OCI-LY7 (cell line): ENCODE results near the gene OR10H2. TPM values are rescaled to one million over a fixed set of nuclear protein-coding genes. Genes with fewer than 3 reads are reported as not detected.

Source experiments
- BruUV-seq: library from RNA; stranded (reverse); fragments of 400-500 nt; replicated peaks from 2 replicates; lab custom pipeline; 2021; lab: Mats Ljungman, UMichigan
- CTCF ChIA-PET: fragments of 300-600 bp; sonication (Branson Sonifier 250); formaldehyde crosslinking; loops from one replicate; lab custom pipeline; 2022; ENCODE audit warnings: antibody characterized with exemption; ENCODE audit not compliant: unreplicated experiment; lab: Charles Lee
- POLR2A ChIA-PET: fragments of 300-600 bp; sonication (Branson Sonifier 250); formaldehyde crosslinking; loops from one replicate; lab custom pipeline; 2022; ENCODE audit warnings: antibody characterized with exemption; lab: Charles Lee
- DNase-seq: peaks from one replicate; pipeline ENCODE4 v3.0.0-alpha.2; 2015; ENCODE audit warnings: low spot score
- H2AFZ ChIP-seq: fragments of 200-600 bp; sonication (generic), shearing (Covaris generic); 2 replicates; pipeline ENCODE4 v1.6.1; 2014; ENCODE audit warnings: mild to moderate bottlenecking, antibody characterized with exemption, low read length, moderate library complexity
- H3K27ac ChIP-seq: fragments of 200-600 bp; sonication (generic); 2 replicates; pipeline ENCODE4 v1.5.1; 2014; ENCODE audit warnings: mixed run types, low read depth, mild to moderate bottlenecking, moderate library complexity, low read length, inconsistent platforms; ENCODE audit not compliant: poor library complexity, severe bottlenecking
- H3K36me3 ChIP-seq: fragments of 200-600 bp; sonication (generic); 2 replicates; pipeline ENCODE4 v1.6.1; 2014; ENCODE audit warnings: mild to moderate bottlenecking, antibody characterized with exemption, low read length, moderate library complexity, mixed read lengths; ENCODE audit not compliant: insufficient read depth
- H3K4me1 ChIP-seq: fragments of 200-600 bp; sonication (generic); 2 replicates; pipeline ENCODE4 v1.5.1; 2014; ENCODE audit warnings: mild to moderate bottlenecking, low read length; ENCODE audit not compliant: insufficient read depth, poor library complexity, severe bottlenecking
- H3K4me2 ChIP-seq: fragments of 200-600 bp; sonication (generic); 2 replicates; pipeline ENCODE4 v1.6.1; 2014; ENCODE audit warnings: mild to moderate bottlenecking, low read length
- H3K4me3 ChIP-seq: fragments of 200-600 bp; sonication (generic); 2 replicates; pipeline ENCODE4 v1.5.1; 2014; ENCODE audit warnings: mild to moderate bottlenecking, low read depth, low read length; ENCODE audit not compliant: poor library complexity, severe bottlenecking
- H3K79me2 ChIP-seq: fragments of 200-600 bp; sonication (generic); 2 replicates; pipeline ENCODE4 v1.6.1; 2016; ENCODE audit warnings: low read depth, mild to moderate bottlenecking, low read length, moderate library complexity, mixed read lengths; ENCODE audit not compliant: insufficient read depth
- H3K9me2 ChIP-seq: fragments of 200-600 bp; sonication (generic); 2 replicates; pipeline ENCODE4 v1.6.1; 2016; ENCODE audit warnings: mild to moderate bottlenecking, low read length, mixed read lengths; ENCODE audit not compliant: insufficient read depth
- H3K9me3 ChIP-seq: fragments of 200-600 bp; sonication (generic); 2 replicates; pipeline ENCODE4 v1.6.1; 2014; ENCODE audit warnings: mild to moderate bottlenecking, mixed run types, low read length, mixed read lengths
- H4K20me1 ChIP-seq: fragments of 200-600 bp; sonication (generic); 2 replicates; pipeline ENCODE4 v1.6.1; 2014; ENCODE audit warnings: mild to moderate bottlenecking, antibody characterized with exemption, low read length, moderate library complexity, mixed read lengths; ENCODE audit not compliant: insufficient read depth
- EZH2phosphoT487 ChIP-seq: fragments of 200-600 bp; sonication (generic); IDR thresholded peaks from 2 replicates; pipeline ENCODE4 v1.6.1; 2018; ENCODE audit warnings: low read depth, borderline replicate concordance, mild to moderate bottlenecking, mixed run types, antibody characterized with exemption, low read length, moderate library complexity, mixed read lengths
- intact Hi-C: fragments of 100-400 bp; cut with micrococcal nuclease; formaldehyde crosslinking; loops from one replicate; pipeline ENCODE4 v1.10.0; 2022; ENCODE audit not compliant: unreplicated experiment
- total RNA-seq, 2 experiments: library from RNA; depleted of rRNA in 1 of 2; stranded (reverse); fragments of >200 nt in 1 of 2; shearing (Covaris generic) in 1 of 2; gene quantifications; 2 replicates each; pipeline ENCODE4 v1.2.3, GENCODE V29; 2014 to 2022
- TF ChIP-seq, protein P1 (sequence below): fragments of 200-600 bp; sonication (generic); conservative IDR thresholded peaks from 2 replicates; pipeline ENCODE4 v1.5.1; 2014; ENCODE audit warnings: mild to moderate bottlenecking, antibody characterized with exemption, low read length, moderate library complexity, mixed read lengths

The OR10H2 gene
- total RNA-seq, 2 experiments from 2014 or later = not detected

DNA sequence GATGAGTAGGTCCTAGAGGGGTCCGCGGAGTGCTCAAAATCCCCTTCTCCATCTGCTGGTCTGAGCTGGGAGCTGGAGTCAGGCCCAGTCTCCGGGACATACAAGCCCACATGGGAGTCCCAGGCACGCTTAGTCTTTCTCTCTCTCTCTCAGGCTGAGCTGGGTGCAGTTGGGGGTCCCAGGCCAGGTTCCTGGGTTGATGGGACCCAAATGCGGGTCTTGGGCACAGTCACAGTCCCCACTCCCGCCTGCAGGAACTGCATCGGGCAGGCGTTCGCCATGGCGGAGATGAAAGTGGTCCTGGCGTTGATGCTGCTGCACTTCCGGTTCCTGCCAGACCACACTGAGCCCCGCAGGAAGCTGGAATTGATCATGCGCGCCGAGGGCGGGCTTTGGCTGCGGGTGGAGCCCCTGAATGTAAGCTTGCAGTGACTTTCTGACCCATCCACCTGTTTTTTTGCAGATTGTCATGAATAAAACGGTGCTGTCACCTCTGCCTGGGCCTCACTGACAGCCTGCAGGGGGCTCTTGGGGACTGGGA is 31.1 kb upstream of the OR10H2 start:
- Histone ChIP-seq H3K4me2 (no peak overlapping the region), H3K4me3 (no peak overlapping the region), H3K79me2 (no peaks in the 10 kb centered on the region), H4K20me1 (no peaks in the 10 kb centered on the region), H3K36me3 (no peaks in the 10 kb centered on the region), H3K9me3 (no peaks in the 10 kb centered on the region), H3K9me2 (no peaks in the 10 kb centered on the region), H3K4me1 (peaks cover 3% of the 10 kb centered on the region), H2AFZ (peak overlapping the region; percentile 45), H3K27ac (no peak overlapping the region)
- intact Hi-C loops = no loop called here
- CTCF ChIA-PET = no interaction called here
- no TSS peak for BruUV-seq
- DNase-seq = peak; percentile 48
- POLR2A ChIA-PET = no interaction called here
- TF ChIP-seq, protein P1, sequence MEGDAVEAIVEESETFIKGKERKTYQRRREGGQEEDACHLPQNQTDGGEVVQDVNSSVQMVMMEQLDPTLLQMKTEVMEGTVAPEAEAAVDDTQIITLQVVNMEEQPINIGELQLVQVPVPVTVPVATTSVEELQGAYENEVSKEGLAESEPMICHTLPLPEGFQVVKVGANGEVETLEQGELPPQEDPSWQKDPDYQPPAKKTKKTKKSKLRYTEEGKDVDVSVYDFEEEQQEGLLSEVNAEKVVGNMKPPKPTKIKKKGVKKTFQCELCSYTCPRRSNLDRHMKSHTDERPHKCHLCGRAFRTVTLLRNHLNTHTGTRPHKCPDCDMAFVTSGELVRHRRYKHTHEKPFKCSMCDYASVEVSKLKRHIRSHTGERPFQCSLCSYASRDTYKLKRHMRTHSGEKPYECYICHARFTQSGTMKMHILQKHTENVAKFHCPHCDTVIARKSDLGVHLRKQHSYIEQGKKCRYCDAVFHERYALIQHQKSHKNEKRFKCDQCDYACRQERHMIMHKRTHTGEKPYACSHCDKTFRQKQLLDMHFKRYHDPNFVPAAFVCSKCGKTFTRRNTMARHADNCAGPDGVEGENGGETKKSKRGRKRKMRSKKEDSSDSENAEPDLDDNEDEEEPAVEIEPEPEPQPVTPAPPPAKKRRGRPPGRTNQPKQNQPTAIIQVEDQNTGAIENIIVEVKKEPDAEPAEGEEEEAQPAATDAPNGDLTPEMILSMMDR = no peak
- TF ChIP-seq EZH2phosphoT487 = no peak

GRCh38 chr19:15701757-15702533 is 25.9 kb upstream of the OR10H2 start:
- H3K4me3 ChIP-seq = no peak overlapping the region
- POLR2A ChIA-PET = no interaction called here
- DNase-seq = no peak
- CTCF ChIA-PET = no interaction called here
- H3K9me2 ChIP-seq = no peaks in the 10 kb centered on the region
- no peak overlapping the region for H3K4me2 ChIP-seq
- no peaks in the 10 kb centered on the region for H4K20me1 ChIP-seq
- no TSS peak for BruUV-seq
- no peaks in the 10 kb centered on the region for H3K4me1 ChIP-seq
- H3K27ac ChIP-seq = no peak overlapping the region
- H3K36me3 ChIP-seq = no peaks in the 10 kb centered on the region
- TF ChIP-seq, protein P1 = no peak
- no peak for TF ChIP-seq EZH2phosphoT487
- H3K9me3 ChIP-seq = no peaks in the 10 kb centered on the region
- H2AFZ ChIP-seq = no peak overlapping the region
- no peaks in the 10 kb centered on the region for H3K79me2 ChIP-seq
- intact Hi-C loops = no loop called here

DNA sequence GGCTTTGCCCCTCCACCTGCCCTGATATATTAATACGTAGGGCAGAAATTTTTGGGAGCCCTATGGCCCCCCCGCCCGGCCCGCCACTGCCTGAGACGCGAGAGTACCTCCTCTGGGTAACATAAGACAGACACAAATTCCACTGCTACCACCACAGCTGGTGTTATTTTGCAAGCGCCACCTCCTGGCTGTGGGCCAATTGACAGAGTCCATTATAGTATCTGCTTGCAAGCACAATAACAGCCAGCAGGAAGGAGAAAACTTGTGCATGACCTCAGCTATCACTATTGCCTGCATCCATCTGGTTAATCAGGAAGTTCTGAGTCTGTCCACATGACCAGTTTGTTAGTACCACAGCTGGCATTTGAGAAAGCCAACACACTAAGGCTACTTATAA is 25.3 kb upstream of the OR10H2 start:
- TF ChIP-seq, protein P1 = peak; percentile 64
- TF ChIP-seq EZH2phosphoT487 = no peak
- H3K4me2 ChIP-seq = no peak overlapping the region
- H2AFZ ChIP-seq = no peak overlapping the region
- H3K36me3 ChIP-seq = no peaks in the 10 kb centered on the region
- H3K79me2 ChIP-seq = no peaks in the 10 kb centered on the region
- no peaks in the 10 kb centered on the region for H4K20me1 ChIP-seq
- intact Hi-C loops = no loop called here
- no peaks in the 10 kb centered on the region for H3K9me2 ChIP-seq
- DNase-seq = peak; percentile 45
- no peak overlapping the region for H3K27ac ChIP-seq
- CTCF ChIA-PET = no interaction called here
- POLR2A ChIA-PET = no interaction called here
- no peaks in the 10 kb centered on the region for H3K9me3 ChIP-seq
- no peaks in the 10 kb centered on the region for H3K4me1 ChIP-seq
- BruUV-seq = no TSS peak
- H3K4me3 ChIP-seq = no peak overlapping the region
